ENCODE data around the gene IFI6. TPM values are rescaled to one million over a fixed set of nuclear protein-coding genes. Genes with fewer than 3 reads are reported as not detected.

The IFI6 gene
- total RNA-seq, 1 experiment from 2014 or later, result 4.3 TPM

DNA sequence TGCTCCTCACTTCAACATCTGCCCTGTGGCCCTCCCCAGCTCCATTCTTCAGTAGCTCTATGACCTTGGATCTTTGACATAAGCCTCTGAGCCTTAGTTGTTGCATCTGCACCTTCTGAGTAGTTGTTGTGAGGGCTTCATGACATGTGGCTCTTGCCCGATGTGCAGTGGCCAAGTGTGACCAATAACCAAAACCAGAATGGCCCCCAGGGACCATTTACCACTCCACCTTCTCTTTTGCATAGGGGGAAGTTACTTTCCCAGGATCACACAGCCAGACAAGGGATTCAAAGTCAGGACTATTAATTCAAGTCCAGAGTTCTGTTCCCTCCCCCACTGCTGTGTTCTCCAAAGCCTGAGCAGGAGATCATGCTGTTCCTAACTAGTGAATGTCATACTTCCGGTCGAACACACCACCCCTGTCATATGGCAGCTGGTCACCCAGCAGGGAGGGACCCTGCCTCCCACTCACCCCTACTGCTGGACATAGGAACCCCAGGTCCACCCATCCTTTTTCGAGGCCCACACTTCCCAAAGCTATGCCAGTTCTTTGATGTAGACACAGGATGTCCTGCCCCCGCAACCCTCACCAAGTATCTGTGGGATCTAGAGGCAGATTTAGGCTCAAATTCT is 41.0 kb downstream of the IFI6 start:
- Mint-ChIP-seq H3K27me3 (ENCODE audit: low read depth) (peaks cover 27% of the 10 kb centered on the region), H3K4me3 (no peak overlapping the region), H3K4me1 (peaks cover 25 to 38% of the 10 kb centered on the region in 2 experiments), H3K9me3 (no peaks in the 10 kb centered on the region; a peak in 1 of 5 replicates), H3K27ac (no peak overlapping the region), H3K36me3 (ENCODE audit: insufficient read depth in 1 of 3, low read depth in 3 of 3) (no peaks in the 10 kb centered on the region; a peak in 1 of 7 replicates)
- Histone ChIP-seq H3K18ac (ENCODE audit: insufficient read length, low read depth, low read length) (no peak overlapping the region), H4K5ac (ENCODE audit: insufficient read length, low read depth, low read length) (no peak overlapping the region), H2AFZ (ENCODE audit: low read length) (no peak overlapping the region), H3K79me2 (ENCODE audit: insufficient read depth, low read length) (no peaks in the 10 kb centered on the region), H3K56ac (ENCODE audit: insufficient read length, low read depth, low read length) (no peak overlapping the region), H4K91ac (ENCODE audit: insufficient read length, low read depth, low read length) (no peak overlapping the region), H3K23me2 (ENCODE audit: insufficient read length, low read depth, low read length, poor library complexity, severe bottlenecking) (peaks cover 8% of the 10 kb centered on the region), H3K27me3 (ENCODE audit: insufficient read depth, low read length) (peaks cover 19% of the 10 kb centered on the region; the same call in 1 of the 2 replicates), H4K20me1 (ENCODE audit: control insufficient read depth, insufficient read depth, insufficient read length) (no peaks in the 10 kb centered on the region), H2BK15ac (ENCODE audit: low read depth, low read length) (no peak overlapping the region), H3K23ac (ENCODE audit: insufficient read length, low read depth, low read length) (no peak overlapping the region), H3K4ac (ENCODE audit: low read depth, low read length) (no peak overlapping the region), H3K9ac (ENCODE audit: extremely low read depth, insufficient read length, low read length) (no peak overlapping the region), H2BK12ac (ENCODE audit: insufficient read length, low read depth, low read length) (no peak overlapping the region), H3K9me3 (ENCODE audit: control insufficient read depth, low read depth, low read length) (no peaks in the 10 kb centered on the region), H2BK120ac (ENCODE audit: low read depth, low read length, poor library complexity, severe bottlenecking) (no peak overlapping the region), H3K4me2 (ENCODE audit: insufficient read depth, insufficient read length, low read length) (no peak overlapping the region), H2BK20ac (ENCODE audit: low read depth, low read length, poor library complexity, severe bottlenecking) (no peak overlapping the region), H2AK5ac (ENCODE audit: insufficient read length, low read length) (no peak overlapping the region), H3K14ac (ENCODE audit: insufficient read depth, low read length) (no peak overlapping the region), H3K4me1 (ENCODE audit: insufficient read depth, low read length) (peaks cover 5% of the 10 kb centered on the region; the same call in 1 of the 2 replicates), H3T11ph (ENCODE audit: low read length) (no peak overlapping the region), H4K8ac (replicated peaks; ENCODE audit: insufficient read length, low read depth, low read length) (no peak overlapping the region), H3K79me1 (ENCODE audit: insufficient read depth, low read depth, low read length, poor library complexity, severe bottlenecking) (no peaks in the 10 kb centered on the region), H2BK5ac (ENCODE audit: insufficient read length, low read length) (no peak overlapping the region), H3K27ac (ENCODE audit: insufficient read length, low read depth, low read length) (no peak overlapping the region)
- WGBS (ENCODE audit: extremely low coverage, insufficient read length, low lambda C conversion rate), result no CpG with 5 or more reads among the region's 5 CpGs
- no peak for DNase-seq
- TF ChIP-seq, protein P1, sequence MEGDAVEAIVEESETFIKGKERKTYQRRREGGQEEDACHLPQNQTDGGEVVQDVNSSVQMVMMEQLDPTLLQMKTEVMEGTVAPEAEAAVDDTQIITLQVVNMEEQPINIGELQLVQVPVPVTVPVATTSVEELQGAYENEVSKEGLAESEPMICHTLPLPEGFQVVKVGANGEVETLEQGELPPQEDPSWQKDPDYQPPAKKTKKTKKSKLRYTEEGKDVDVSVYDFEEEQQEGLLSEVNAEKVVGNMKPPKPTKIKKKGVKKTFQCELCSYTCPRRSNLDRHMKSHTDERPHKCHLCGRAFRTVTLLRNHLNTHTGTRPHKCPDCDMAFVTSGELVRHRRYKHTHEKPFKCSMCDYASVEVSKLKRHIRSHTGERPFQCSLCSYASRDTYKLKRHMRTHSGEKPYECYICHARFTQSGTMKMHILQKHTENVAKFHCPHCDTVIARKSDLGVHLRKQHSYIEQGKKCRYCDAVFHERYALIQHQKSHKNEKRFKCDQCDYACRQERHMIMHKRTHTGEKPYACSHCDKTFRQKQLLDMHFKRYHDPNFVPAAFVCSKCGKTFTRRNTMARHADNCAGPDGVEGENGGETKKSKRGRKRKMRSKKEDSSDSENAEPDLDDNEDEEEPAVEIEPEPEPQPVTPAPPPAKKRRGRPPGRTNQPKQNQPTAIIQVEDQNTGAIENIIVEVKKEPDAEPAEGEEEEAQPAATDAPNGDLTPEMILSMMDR (conservative IDR thresholded peaks at IDR 0.05), result no peak

Measured in H9 (cell line).